ENCODE measurements around the gene CENPE. TPM values are rescaled to one million over a fixed set of nuclear protein-coding genes. Genes with fewer than 3 reads are reported as not detected.

The CENPE gene
- polyA plus RNA-seq, 3 donors = 0.03 to 0.17 (median 0.07) TPM

DNA sequence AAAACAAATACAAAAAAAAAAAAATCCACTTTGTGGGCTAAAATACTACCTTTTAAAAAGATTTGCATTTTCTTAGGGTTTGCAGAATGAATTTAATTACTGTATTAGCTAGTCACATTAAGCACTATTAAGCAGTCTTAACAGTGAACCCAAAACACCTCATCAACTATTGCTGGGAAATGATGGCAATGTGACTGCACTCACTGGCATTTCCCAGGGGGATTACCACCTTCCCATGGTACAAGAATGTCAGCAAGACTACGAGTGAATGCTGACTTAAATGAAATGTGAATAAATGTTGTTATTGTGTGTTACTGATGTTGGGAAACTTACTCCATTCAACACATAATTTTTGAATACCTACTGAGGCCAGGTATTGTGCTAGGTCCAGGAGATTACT is 111.6 kb downstream of the CENPE start:
- Histone ChIP-seq H3K27me3 (ENCODE audit: control insufficient read depth in 2 of 2, insufficient read depth in 2 of 2, low read length in 2 of 2) (no peaks in the 10 kb centered on the region), H3K4me1 (ENCODE audit: control insufficient read depth in 1 of 2, insufficient read depth in 2 of 2, low read length in 2 of 2) (no peaks in the 10 kb centered on the region), H3K4me2 (replicated peaks; ENCODE audit: extremely low read depth, low read length, poor library complexity, severe bottlenecking) (no peak overlapping the region), H3K36me3 (replicated peaks in 1 of 2; ENCODE audit: control insufficient read depth in 1 of 2, insufficient read depth in 2 of 2, low read length in 2 of 2) (peaks cover 19 to 58% of the 10 kb centered on the region in 2 donors), H3K79me2 (ENCODE audit: insufficient read depth, low read length) (no peaks in the 10 kb centered on the region), H3K9me3 (replicated peaks in 1 of 2; ENCODE audit: control insufficient read depth in 1 of 2, insufficient read depth in 1 of 2, low read length in 2 of 2) (no peaks in the 10 kb centered on the region), H3K9ac (ENCODE audit: insufficient read depth, low read length, poor library complexity, severe bottlenecking) (no peak overlapping the region), H3K4me3 (replicated peaks in 1 of 3; ENCODE audit: low read depth in 2 of 3, low read length in 3 of 3) (no peak overlapping the region), H2AFZ (ENCODE audit: insufficient read depth, low read depth, low read length, poor library complexity, severe bottlenecking) (no peak overlapping the region), H4K20me1 (ENCODE audit: insufficient read depth, low read length) (no peaks in the 10 kb centered on the region), H3K27ac (ENCODE audit: low read depth in 1 of 2, low read length in 2 of 2) (no peak overlapping the region)
- intact Hi-C loops (cut with micrococcal nuclease) = loop anchor here in 1 of 2 donors (5.0 kb wide), 1 partner anchor 34 kb away; no protein-coding TSS in a partner anchor
- Mint-ChIP-seq H3K36me3 (peaks cover 34 to 45% of the 10 kb centered on the region in 2 donors), H3K4me1 (peaks cover 1% of the 10 kb centered on the region), H3K9me3 (no peaks in the 10 kb centered on the region), H3K4me3 (no peak overlapping the region), H3K27me3 (ENCODE audit: low read depth in 3 of 3) (peaks cover 0 to 2% (median 0%) of the 10 kb centered on the region in 3 donors), H3K27ac (peak overlapping the region in 2 of 7 donors; percentile 19 to 43)
- WGBS (ENCODE audit: insufficient coverage) = no CpG with 5 or more reads among the region's 1 CpG
- TF ChIP-seq, protein P1, sequence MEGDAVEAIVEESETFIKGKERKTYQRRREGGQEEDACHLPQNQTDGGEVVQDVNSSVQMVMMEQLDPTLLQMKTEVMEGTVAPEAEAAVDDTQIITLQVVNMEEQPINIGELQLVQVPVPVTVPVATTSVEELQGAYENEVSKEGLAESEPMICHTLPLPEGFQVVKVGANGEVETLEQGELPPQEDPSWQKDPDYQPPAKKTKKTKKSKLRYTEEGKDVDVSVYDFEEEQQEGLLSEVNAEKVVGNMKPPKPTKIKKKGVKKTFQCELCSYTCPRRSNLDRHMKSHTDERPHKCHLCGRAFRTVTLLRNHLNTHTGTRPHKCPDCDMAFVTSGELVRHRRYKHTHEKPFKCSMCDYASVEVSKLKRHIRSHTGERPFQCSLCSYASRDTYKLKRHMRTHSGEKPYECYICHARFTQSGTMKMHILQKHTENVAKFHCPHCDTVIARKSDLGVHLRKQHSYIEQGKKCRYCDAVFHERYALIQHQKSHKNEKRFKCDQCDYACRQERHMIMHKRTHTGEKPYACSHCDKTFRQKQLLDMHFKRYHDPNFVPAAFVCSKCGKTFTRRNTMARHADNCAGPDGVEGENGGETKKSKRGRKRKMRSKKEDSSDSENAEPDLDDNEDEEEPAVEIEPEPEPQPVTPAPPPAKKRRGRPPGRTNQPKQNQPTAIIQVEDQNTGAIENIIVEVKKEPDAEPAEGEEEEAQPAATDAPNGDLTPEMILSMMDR (IDR thresholded peaks at IDR 0.05) = no peak
- no peak for DNase-seq

- intact Hi-C loops (cut with micrococcal nuclease) = loop anchor here in 1 of 2 donors (5.0 kb wide), 1 partner anchor 33 kb away; no protein-coding TSS in a partner anchor
- Histone ChIP-seq H3K9me3 (replicated peaks in 1 of 2; ENCODE audit: control insufficient read depth in 1 of 2, insufficient read depth in 1 of 2, low read length in 2 of 2) (no peaks in the 10 kb centered on the region), H3K4me3 (replicated peaks in 1 of 3; ENCODE audit: low read depth in 2 of 3, low read length in 3 of 3) (no peak overlapping the region), H3K27ac (ENCODE audit: low read depth in 1 of 2, low read length in 2 of 2) (no peak overlapping the region), H3K4me1 (ENCODE audit: control insufficient read depth in 1 of 2, insufficient read depth in 2 of 2, low read length in 2 of 2) (no peaks in the 10 kb centered on the region), H3K36me3 (replicated peaks in 1 of 2; ENCODE audit: control insufficient read depth in 1 of 2, insufficient read depth in 2 of 2, low read length in 2 of 2) (peaks cover 17 to 56% of the 10 kb centered on the region in 2 donors), H3K9ac (ENCODE audit: insufficient read depth, low read length, poor library complexity, severe bottlenecking) (no peak overlapping the region), H3K4me2 (replicated peaks; ENCODE audit: extremely low read depth, low read length, poor library complexity, severe bottlenecking) (no peak overlapping the region), H3K79me2 (ENCODE audit: insufficient read depth, low read length) (no peaks in the 10 kb centered on the region), H4K20me1 (ENCODE audit: insufficient read depth, low read length) (no peaks in the 10 kb centered on the region), H2AFZ (ENCODE audit: insufficient read depth, low read depth, low read length, poor library complexity, severe bottlenecking) (no peak overlapping the region), H3K27me3 (ENCODE audit: control insufficient read depth in 2 of 2, insufficient read depth in 2 of 2, low read length in 2 of 2) (no peaks in the 10 kb centered on the region)
- Mint-ChIP-seq H3K4me1 (peaks cover 1% of the 10 kb centered on the region), H3K27ac (no peak overlapping the region), H3K4me3 (no peak overlapping the region), H3K27me3 (ENCODE audit: low read depth in 3 of 3) (peaks cover 0 to 2% (median 0%) of the 10 kb centered on the region in 3 donors), H3K9me3 (peaks cover 0 to 3% (median 0%) of the 10 kb centered on the region in 7 donors), H3K36me3 (peaks cover 33 to 46% of the 10 kb centered on the region in 2 donors)
- DNase-seq = no peak
- no CpG with 5 or more reads among the region's 2 CpGs for WGBS (ENCODE audit: insufficient coverage)
- TF ChIP-seq, protein P1 (IDR thresholded peaks at IDR 0.05) = no peak
Observed at GRCh38 chr4:103085555-103086196, 112.5 kb downstream of the CENPE start.
